ACC112 (cell line): ENCODE data around the gene BTBD7.

Source experiments
- H2AFZ ChIP-seq: fragments of 200-600 bp; sonication (generic); one replicate; pipeline ENCODE4 v1.6.0; 2017; ENCODE audit warnings: antibody characterized with exemption, low read length; ENCODE audit not compliant: unreplicated experiment
- H3K27ac ChIP-seq: fragments of 200-600 bp; sonication (generic); 2 replicates; pipeline ENCODE4 v1.5.1; 2014; ENCODE audit warnings: low read depth, mild to moderate bottlenecking, antibody characterized with exemption, low read length, moderate library complexity
- H3K27me3 ChIP-seq: fragments of 200-600 bp; sonication (generic); 2 replicates; pipeline ENCODE4 v1.6.1; 2014; ENCODE audit warnings: mild to moderate bottlenecking, antibody characterized with exemption, low read length, moderate library complexity, mixed read lengths; ENCODE audit not compliant: insufficient read depth
- H3K36me3 ChIP-seq: fragments of 200-600 bp; sonication (generic); 2 replicates; pipeline ENCODE4 v1.6.1; 2016; ENCODE audit warnings: mild to moderate bottlenecking, antibody characterized with exemption, low read length, moderate library complexity, mixed read lengths; ENCODE audit not compliant: insufficient read depth
- H3K4me1 ChIP-seq: fragments of 200-600 bp; sonication (generic); one replicate; pipeline ENCODE4 v1.6.1; 2016; ENCODE audit warnings: low read length, mixed read lengths; ENCODE audit not compliant: insufficient read depth, unreplicated experiment, control insufficient read depth
- H3K4me3 ChIP-seq: fragments of 200-600 bp; sonication (generic); 2 replicates; pipeline ENCODE4 v1.5.1; 2014; ENCODE audit warnings: mild to moderate bottlenecking, low read depth, low read length
- H3K79me2 ChIP-seq: fragments of 200-600 bp; sonication (generic); one replicate; pipeline ENCODE4 v1.6.0; 2016; ENCODE audit warnings: low read length; ENCODE audit not compliant: control insufficient read depth, unreplicated experiment, insufficient read depth

Gene BTBD7

GRCh38 chr14:93302688-93303581 lies 29.9 kb downstream of the BTBD7 start:
- H3K36me3 ChIP-seq, result no peaks in the 10 kb centered on the region
- H2AFZ ChIP-seq, result no peak overlapping the region
- H3K4me3 ChIP-seq, result no peak overlapping the region
- no peak overlapping the region for H3K27ac ChIP-seq
- peaks cover 28% of the 10 kb centered on the region for H3K4me1 ChIP-seq
- no peaks in the 10 kb centered on the region for H3K27me3 ChIP-seq
- peaks cover 72% of the 10 kb centered on the region for H3K79me2 ChIP-seq

- Histone ChIP-seq H3K27me3 (no peaks in the 10 kb centered on the region), H3K79me2 (peaks cover 71% of the 10 kb centered on the region), H3K4me1 (peaks cover 26% of the 10 kb centered on the region), H3K36me3 (no peaks in the 10 kb centered on the region), H3K27ac (no peak overlapping the region), H2AFZ (no peak overlapping the region), H3K4me3 (no peak overlapping the region)
Measured at GRCh38 chr14:93301821-93302447, 30.9 kb downstream of the BTBD7 start.

GRCh38 chr14:93299866-93300265 lies 33.0 kb downstream of the BTBD7 start:
- Histone ChIP-seq H3K4me1 (peaks cover 12% of the 10 kb centered on the region), H2AFZ (no peak overlapping the region), H3K4me3 (no peak overlapping the region), H3K27ac (no peak overlapping the region), H3K79me2 (peaks cover 69% of the 10 kb centered on the region), H3K36me3 (no peaks in the 10 kb centered on the region), H3K27me3 (no peaks in the 10 kb centered on the region)

GRCh38 chr14:93299416-93299815 lies 33.4 kb downstream of the BTBD7 start:
- no peak overlapping the region for H2AFZ ChIP-seq
- H3K4me1 ChIP-seq, result peaks cover 7% of the 10 kb centered on the region
- no peaks in the 10 kb centered on the region for H3K27me3 ChIP-seq
- H3K79me2 ChIP-seq, result peaks cover 66% of the 10 kb centered on the region
- H3K36me3 ChIP-seq, result peaks cover 1% of the 10 kb centered on the region; the same call in 1 of the 2 replicates
- no peak overlapping the region for H3K27ac ChIP-seq
- H3K4me3 ChIP-seq, result no peak overlapping the region

GRCh38 chr14:93295541-93296220 lies 37.2 kb downstream of the BTBD7 start:
- Histone ChIP-seq H3K27me3 (no peaks in the 10 kb centered on the region), H3K4me1 (no peaks in the 10 kb centered on the region), H3K79me2 (peaks cover 39% of the 10 kb centered on the region), H3K36me3 (peaks cover 4% of the 10 kb centered on the region; the same call in 1 of the 2 replicates), H3K27ac (no peak overlapping the region), H3K4me3 (no peak overlapping the region), H2AFZ (no peak overlapping the region)

- H2AFZ ChIP-seq, result no peak overlapping the region
- no peak overlapping the region for H3K4me3 ChIP-seq
- H3K27ac ChIP-seq, result no peak overlapping the region
- no peaks in the 10 kb centered on the region for H3K4me1 ChIP-seq
- no peaks in the 10 kb centered on the region for H3K27me3 ChIP-seq
- no peaks in the 10 kb centered on the region; the same call in 1 of the 2 replicates for H3K36me3 ChIP-seq
- H3K79me2 ChIP-seq, result peaks cover 7% of the 10 kb centered on the region
Measured at GRCh38 chr14:93286212-93286890, 46.5 kb downstream of the BTBD7 start.

GRCh38 chr14:93285044-93285443 lies 47.8 kb downstream of the BTBD7 start:
- H3K4me1 ChIP-seq, result no peaks in the 10 kb centered on the region
- H3K36me3 ChIP-seq, result no peaks in the 10 kb centered on the region; the same call in 1 of the 2 replicates
- peaks cover 7% of the 10 kb centered on the region for H3K79me2 ChIP-seq
- H2AFZ ChIP-seq, result no peak overlapping the region
- H3K4me3 ChIP-seq, result no peak overlapping the region
- H3K27ac ChIP-seq, result no peak overlapping the region
- no peaks in the 10 kb centered on the region for H3K27me3 ChIP-seq

- H3K36me3 ChIP-seq, result no peaks in the 10 kb centered on the region; the same call in 1 of the 2 replicates
- no peak overlapping the region for H3K27ac ChIP-seq
- H2AFZ ChIP-seq, result no peak overlapping the region
- H3K4me3 ChIP-seq, result no peak overlapping the region
- no peaks in the 10 kb centered on the region for H3K4me1 ChIP-seq
- H3K27me3 ChIP-seq, result no peaks in the 10 kb centered on the region
- peaks cover 9% of the 10 kb centered on the region for H3K79me2 ChIP-seq
Measured at GRCh38 chr14:93281937-93282336, 50.9 kb downstream of the BTBD7 start.

GRCh38 chr14:93280743-93281142 lies 52.1 kb downstream of the BTBD7 start:
- H3K36me3 ChIP-seq, result no peaks in the 10 kb centered on the region; the same call in 1 of the 2 replicates

GRCh38 chr14:93276031-93276716 lies 56.7 kb downstream of the BTBD7 start:
- H3K79me2 ChIP-seq, result peaks cover 7% of the 10 kb centered on the region
- H3K27me3 ChIP-seq, result no peaks in the 10 kb centered on the region
- no peak overlapping the region for H3K4me3 ChIP-seq
- no peak overlapping the region for H3K27ac ChIP-seq
- no peaks in the 10 kb centered on the region for H3K4me1 ChIP-seq
- H2AFZ ChIP-seq, result no peak overlapping the region
- no peaks in the 10 kb centered on the region; the same call in 1 of the 2 replicates for H3K36me3 ChIP-seq

More at GRCh38 chr14:93280743-93281142, 52.1 kb downstream of the BTBD7 start:
- Histone ChIP-seq H3K4me1 (no peaks in the 10 kb centered on the region), H3K4me3 (no peak overlapping the region), H3K79me2 (peaks cover 9% of the 10 kb centered on the region), H3K27me3 (no peaks in the 10 kb centered on the region), H2AFZ (no peak overlapping the region), H3K27ac (no peak overlapping the region)
